NCI-H82 treated with DMSO at 0.1 percent for 48 hours (cell line): Measurements from ENCODE around the gene MRI1.

Experiments used
- DNase-seq: peaks from one replicate; lab custom pipeline; 2025; ENCODE audit not compliant: unreplicated experiment; lab: John Stamatoyannopoulos, UW

Gene MRI1

GRCh38 chr19:13821292-13821691, 57.0 kb downstream of the MRI1 start:
- no peak for DNase-seq

DNA sequence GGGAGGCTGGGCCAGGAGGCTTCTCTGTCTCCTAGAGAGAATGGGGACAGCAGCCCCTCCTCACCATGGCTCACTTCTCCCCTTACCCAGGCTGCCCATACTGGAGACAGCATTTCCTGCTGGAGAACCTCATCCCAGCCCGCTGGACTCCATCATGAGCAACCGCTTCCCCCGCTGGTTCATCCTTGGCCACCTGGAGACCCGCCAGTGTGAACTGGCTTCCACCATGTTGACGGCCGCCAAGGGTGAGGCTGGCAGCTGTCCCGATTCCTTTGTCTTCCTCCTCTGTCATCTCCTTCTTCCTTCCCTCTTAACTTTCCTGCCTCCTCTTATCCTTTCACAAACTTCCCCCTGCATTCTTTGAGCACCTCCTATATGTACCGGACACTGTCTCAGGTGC, 58.9 kb downstream of the MRI1 start:
- DNase-seq = no peak
